ENCODE results near the gene RGMA. TPM values are rescaled to one million over a fixed set of nuclear protein-coding genes. Genes with fewer than 3 reads are reported as not detected.

Gene RGMA
- total RNA-seq, 1 experiment from 2014 or later: 1.3 TPM

DNA sequence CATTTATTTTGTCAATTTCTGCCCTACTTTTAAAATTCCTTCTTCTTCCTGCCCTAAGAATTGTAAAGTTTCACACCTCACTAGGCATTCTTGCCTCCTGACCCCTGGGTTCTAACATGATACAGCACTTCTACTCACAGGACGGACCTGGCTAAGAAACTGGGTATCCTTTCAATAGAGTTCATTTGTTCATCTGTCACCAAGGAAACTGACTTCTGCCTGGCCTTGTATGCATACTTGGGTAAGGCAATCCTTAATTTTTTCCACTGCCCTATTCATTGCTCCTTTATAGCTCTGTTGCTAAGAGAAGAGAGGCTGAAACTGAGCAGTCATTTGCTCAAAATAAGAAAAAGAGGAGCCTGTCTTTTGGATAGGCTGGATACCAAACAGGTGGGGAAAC is 3.3 kb downstream of the RGMA start:
- no peak overlapping the region for H3K4me2 ChIP-seq (ENCODE audit: low read length)
- H3K27me3 ChIP-seq (ENCODE audit: low read length): peaks cover 94% of the 10 kb centered on the region
- no peak overlapping the region for H2AFZ ChIP-seq (ENCODE audit: low read length)
- no peak overlapping the region for H3K9ac ChIP-seq (ENCODE audit: low read length)
- no peaks in the 10 kb centered on the region for H3K9me3 ChIP-seq (ENCODE audit: low read length)
- no peaks in the 10 kb centered on the region for H3K9me2 ChIP-seq (replicated peaks; ENCODE audit: low read length)
- H4K20me1 ChIP-seq (ENCODE audit: low read length): no peaks in the 10 kb centered on the region
- CTCF ChIA-PET: no interaction called here
- no TSS peak for BruUV-seq (replicated peaks)
- ATAC-seq (no peak), DNase-seq (no peak)
- intact Hi-C loops (cut with micrococcal nuclease): no loop called here
- POLR2A ChIA-PET (ENCODE audit: unreplicated experiment): no interaction called here
- H3K4me1 ChIP-seq (ENCODE audit: insufficient read depth, low read length): no peaks in the 10 kb centered on the region
- H3K4me3 ChIP-seq (ENCODE audit: low read length): no peak overlapping the region
- H3K36me3 ChIP-seq (ENCODE audit: low read depth, low read length): no peaks in the 10 kb centered on the region
- H3K27ac ChIP-seq (ENCODE audit: low read length): no peak overlapping the region
- no peak for TF ChIP-seq EZH2 (IDR thresholded peaks at IDR 0.05; ENCODE audit: low read length, unreplicated experiment)
- no peak for TF ChIP-seq EZH2phosphoT487 (IDR thresholded peaks at IDR 0.05; ENCODE audit: borderline replicate concordance, low read length)
- TF ChIP-seq, protein P1, sequence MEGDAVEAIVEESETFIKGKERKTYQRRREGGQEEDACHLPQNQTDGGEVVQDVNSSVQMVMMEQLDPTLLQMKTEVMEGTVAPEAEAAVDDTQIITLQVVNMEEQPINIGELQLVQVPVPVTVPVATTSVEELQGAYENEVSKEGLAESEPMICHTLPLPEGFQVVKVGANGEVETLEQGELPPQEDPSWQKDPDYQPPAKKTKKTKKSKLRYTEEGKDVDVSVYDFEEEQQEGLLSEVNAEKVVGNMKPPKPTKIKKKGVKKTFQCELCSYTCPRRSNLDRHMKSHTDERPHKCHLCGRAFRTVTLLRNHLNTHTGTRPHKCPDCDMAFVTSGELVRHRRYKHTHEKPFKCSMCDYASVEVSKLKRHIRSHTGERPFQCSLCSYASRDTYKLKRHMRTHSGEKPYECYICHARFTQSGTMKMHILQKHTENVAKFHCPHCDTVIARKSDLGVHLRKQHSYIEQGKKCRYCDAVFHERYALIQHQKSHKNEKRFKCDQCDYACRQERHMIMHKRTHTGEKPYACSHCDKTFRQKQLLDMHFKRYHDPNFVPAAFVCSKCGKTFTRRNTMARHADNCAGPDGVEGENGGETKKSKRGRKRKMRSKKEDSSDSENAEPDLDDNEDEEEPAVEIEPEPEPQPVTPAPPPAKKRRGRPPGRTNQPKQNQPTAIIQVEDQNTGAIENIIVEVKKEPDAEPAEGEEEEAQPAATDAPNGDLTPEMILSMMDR (conservative IDR thresholded peaks at IDR 0.05; ENCODE audit: low read depth, low read length): no peak
- no peaks in the 10 kb centered on the region for H3F3A ChIP-seq (ENCODE audit: low read length, unreplicated experiment)
- H3K79me2 ChIP-seq (ENCODE audit: low read length): no peaks in the 10 kb centered on the region

GRCh38 chr15:93082861-93083260 is 6.2 kb downstream of the RGMA start:
- Histone ChIP-seq H3K27me3 (ENCODE audit: low read length) (peaks cover 98% of the 10 kb centered on the region), H3K27ac (ENCODE audit: low read length) (no peak overlapping the region), H3K4me1 (ENCODE audit: insufficient read depth, low read length) (no peaks in the 10 kb centered on the region), H4K20me1 (ENCODE audit: low read length) (no peaks in the 10 kb centered on the region), H3K9me3 (ENCODE audit: low read length) (no peaks in the 10 kb centered on the region), H3K9ac (ENCODE audit: low read length) (no peak overlapping the region), H3K4me2 (ENCODE audit: low read length) (no peak overlapping the region), H3K4me3 (ENCODE audit: low read length) (no peak overlapping the region), H2AFZ (ENCODE audit: low read length) (no peak overlapping the region), H3K79me2 (ENCODE audit: low read length) (no peaks in the 10 kb centered on the region), H3K36me3 (ENCODE audit: low read depth, low read length) (no peaks in the 10 kb centered on the region), H3F3A (ENCODE audit: low read length, unreplicated experiment) (no peaks in the 10 kb centered on the region), H3K9me2 (replicated peaks; ENCODE audit: low read length) (no peaks in the 10 kb centered on the region)
- ChIA-PET POLR2A (ENCODE audit: unreplicated experiment) (no interaction called here), CTCF (no interaction called here)
- TF ChIP-seq, protein P1 (conservative IDR thresholded peaks at IDR 0.05; ENCODE audit: low read depth, low read length): no peak
- no peak for TF ChIP-seq EZH2 (IDR thresholded peaks at IDR 0.05; ENCODE audit: low read length, unreplicated experiment)
- TF ChIP-seq EZH2phosphoT487 (IDR thresholded peaks at IDR 0.05; ENCODE audit: borderline replicate concordance, low read length): no peak
- no TSS peak for BruUV-seq (replicated peaks)
- intact Hi-C loops (cut with micrococcal nuclease): no loop called here
- no peak for DNase-seq
- ATAC-seq: no peak

DNA sequence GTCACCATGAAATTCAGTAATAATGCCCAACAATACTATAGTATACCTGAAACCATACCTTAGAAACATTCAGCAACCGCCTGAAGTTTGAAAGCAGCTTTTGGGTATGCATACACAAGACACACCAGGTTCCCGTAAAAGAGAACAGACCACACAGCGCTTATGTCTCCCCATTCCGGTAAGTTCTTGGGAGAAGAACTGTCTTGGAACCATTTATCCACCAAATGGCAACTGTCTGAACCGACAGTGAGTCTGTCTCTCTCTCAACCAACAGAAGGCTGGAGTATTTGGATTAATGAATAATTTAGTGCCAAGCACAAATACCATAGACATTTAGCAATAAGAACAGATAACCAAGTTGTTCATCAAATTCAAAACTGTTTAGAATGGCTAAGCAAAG is 7.6 kb downstream of the RGMA start:
- TF ChIP-seq EZH2 (IDR thresholded peaks at IDR 0.05; ENCODE audit: low read length, unreplicated experiment) (no peak), EZH2phosphoT487 (IDR thresholded peaks at IDR 0.05; ENCODE audit: borderline replicate concordance, low read length) (no peak)
- TF ChIP-seq, protein P1 (conservative IDR thresholded peaks at IDR 0.05; ENCODE audit: low read depth, low read length): no peak
- H3K9me3 ChIP-seq (ENCODE audit: low read length): no peaks in the 10 kb centered on the region
- H2AFZ ChIP-seq (ENCODE audit: low read length): no peak overlapping the region
- H3K4me1 ChIP-seq (ENCODE audit: insufficient read depth, low read length): no peaks in the 10 kb centered on the region
- no peak overlapping the region for H3K4me3 ChIP-seq (ENCODE audit: low read length)
- H3K9ac ChIP-seq (ENCODE audit: low read length): no peak overlapping the region
- intact Hi-C loops (cut with micrococcal nuclease): no loop called here
- ChIA-PET CTCF (no interaction called here), POLR2A (ENCODE audit: unreplicated experiment) (no interaction called here)
- H3K79me2 ChIP-seq (ENCODE audit: low read length): no peaks in the 10 kb centered on the region
- no peaks in the 10 kb centered on the region for H4K20me1 ChIP-seq (ENCODE audit: low read length)
- H3K36me3 ChIP-seq (ENCODE audit: low read depth, low read length): no peaks in the 10 kb centered on the region
- DNase-seq: no peak
- no peak for ATAC-seq
- BruUV-seq (replicated peaks): no TSS peak
- peaks cover 97% of the 10 kb centered on the region for H3K27me3 ChIP-seq (ENCODE audit: low read length)
- H3K9me2 ChIP-seq (replicated peaks; ENCODE audit: low read length): no peaks in the 10 kb centered on the region
- H3K4me2 ChIP-seq (ENCODE audit: low read length): no peak overlapping the region
- no peaks in the 10 kb centered on the region for H3F3A ChIP-seq (ENCODE audit: low read length, unreplicated experiment)
- H3K27ac ChIP-seq (ENCODE audit: low read length): no peak overlapping the region

Measured in PC-3 (cell line).